Measurements from ENCODE around the gene SLC15A4.
"Not testable (repeated sequence)": the region's sequence is repeated elsewhere in the genome, so short reads cannot be mapped to it uniquely, and the experiment has no call there.

The SLC15A4 gene

DNA sequence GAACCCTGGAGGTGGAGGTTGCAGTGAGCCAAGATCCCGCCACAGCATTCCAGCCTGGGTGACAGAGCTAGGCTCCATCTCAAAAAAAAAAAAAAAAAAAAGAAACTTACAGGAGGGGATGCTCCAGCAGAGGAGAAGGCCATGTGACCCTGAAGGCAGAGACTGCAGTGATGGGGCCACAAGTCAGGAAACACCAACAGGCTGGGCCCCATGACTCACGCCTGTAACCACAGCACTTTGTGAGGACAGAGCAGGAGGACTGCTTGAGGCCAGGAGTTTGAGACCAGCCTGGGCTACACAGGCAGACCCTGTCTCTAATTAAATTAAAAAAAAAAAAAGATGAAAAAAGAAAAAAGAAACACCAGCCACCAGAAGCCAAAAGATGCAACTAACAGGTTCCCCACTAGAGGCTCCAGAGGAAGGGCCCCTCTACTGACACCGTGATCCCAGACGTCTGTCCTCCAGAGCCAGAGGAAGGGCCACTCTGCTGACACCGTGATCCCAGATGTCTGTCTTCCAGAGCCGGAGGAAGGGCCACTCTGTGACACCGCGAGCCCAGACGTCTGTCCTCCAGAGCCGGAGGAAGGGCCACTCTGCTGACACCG lies 20.4 kb upstream of the SLC15A4 start:
- no peak for FAIRE-seq
- DNase-seq (ENCODE audit: low spot score): no peak

DNA sequence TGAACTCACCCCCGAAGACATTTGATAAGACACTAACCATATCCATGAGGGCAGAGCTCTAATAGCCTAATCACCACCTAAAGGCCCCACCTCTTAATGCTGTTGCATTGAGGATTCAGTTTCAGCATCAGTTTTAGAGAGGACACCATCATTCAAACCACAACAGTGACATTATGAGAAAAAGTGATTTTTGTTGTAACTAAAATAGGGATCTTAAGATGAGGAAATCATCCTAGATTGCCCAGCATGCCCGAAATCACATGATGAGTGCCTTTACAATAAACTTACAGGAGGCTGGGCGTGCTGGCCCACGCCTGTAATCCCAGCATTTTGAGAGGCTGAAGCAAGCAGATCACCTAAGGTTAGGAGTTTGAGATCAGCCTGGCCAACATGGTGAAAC lies 19.8 kb upstream of the SLC15A4 start:
- no peak for FAIRE-seq
- no peak for DNase-seq (ENCODE audit: low spot score)

DNA sequence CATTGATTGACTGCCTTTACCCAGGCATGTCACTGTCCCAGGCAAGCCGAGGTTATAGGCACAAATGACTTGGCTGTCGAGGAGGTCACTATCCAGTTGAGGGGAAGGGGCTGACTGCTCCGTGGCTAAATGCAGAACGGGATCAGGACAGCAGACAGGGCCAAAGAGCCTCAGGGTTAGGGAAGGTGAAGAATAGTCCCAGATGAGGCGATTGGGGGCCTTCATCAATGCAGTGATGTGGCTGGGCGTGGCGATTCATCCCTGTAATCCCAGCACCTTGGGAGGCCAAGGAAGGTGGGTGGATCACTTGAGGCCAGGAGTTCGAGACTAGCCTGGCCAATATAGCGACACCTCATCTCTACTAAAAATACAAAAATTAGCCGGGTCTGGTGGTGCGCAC lies 18.8 kb upstream of the SLC15A4 start:
- DNase-seq (ENCODE audit: low spot score) (no peak), FAIRE-seq (no peak)

DNA sequence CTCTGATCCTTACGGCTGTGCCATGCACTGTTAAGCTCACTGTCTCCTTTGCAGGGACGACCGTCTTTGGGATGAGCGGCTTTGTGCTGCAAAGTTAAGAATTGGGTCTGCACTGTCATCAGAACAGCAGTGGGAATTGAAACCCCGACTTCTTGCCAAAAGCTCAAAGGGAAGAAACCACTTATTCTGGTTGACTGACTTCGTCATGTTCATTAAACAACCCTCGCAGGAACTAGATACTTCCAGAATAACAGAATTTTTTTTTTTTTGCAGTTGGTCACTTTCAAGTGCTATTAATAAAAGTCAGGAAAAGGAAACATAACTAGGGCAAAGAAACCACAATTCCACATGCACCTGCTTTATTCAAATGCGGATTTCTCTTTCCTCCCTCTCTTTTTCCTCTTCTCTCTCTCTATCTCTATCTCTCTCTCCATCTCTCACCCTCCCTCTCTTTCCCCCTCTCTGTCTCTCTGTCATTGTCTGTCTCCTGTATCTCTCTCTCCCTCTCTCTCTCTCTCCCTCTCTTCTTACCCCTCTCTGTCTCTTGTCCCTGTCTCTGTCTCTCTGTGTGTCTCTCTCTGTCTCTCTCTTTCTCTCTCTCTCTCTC lies 17.2 kb upstream of the SLC15A4 start:
- DNase-seq (ENCODE audit: low spot score) (no peak), FAIRE-seq (no peak)

DNA sequence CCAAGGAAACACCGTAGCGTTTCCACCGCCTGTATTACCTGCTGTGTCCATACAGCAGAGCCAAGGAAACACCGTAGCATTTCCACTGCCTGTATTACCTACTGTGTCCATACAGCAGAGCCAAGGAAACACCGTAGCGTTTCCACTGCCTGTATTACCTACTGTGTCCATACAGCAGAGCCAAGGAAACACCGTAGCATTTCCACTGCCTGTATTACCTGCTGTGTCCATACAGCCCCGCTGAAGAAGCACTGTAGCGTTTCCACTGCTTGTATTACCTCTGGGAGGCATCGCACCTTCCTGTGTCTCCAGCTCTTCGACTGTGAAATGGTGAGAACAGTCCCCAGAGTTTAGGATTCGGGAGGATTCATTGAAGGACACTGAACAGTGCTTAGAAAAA lies 16.1 kb upstream of the SLC15A4 start:
- not testable (repeated sequence) for FAIRE-seq

DNA sequence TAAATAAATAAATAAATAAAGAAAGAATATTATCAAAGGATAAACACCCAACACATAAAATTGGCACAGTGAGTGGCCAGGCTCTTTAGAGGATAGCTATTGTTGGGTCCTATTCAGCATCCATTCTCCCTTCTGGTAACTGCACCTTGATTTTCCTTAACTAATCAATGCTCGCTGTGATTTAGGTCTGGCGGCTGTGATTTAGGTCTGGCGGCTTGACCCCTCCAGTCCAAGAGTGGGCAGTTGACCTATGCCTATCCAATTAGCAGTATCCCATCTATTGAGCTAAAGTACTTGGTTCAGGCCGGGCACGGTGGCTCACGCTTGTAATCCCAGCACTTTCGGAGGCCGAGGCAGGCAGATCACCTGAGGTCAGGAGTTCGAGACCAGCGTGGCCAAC lies 9.7 kb upstream of the SLC15A4 start:
- DNase-seq (ENCODE audit: low spot score) (no peak), FAIRE-seq (no peak)

More for the DNA sequence above, 16.1 kb upstream of the SLC15A4 start:
- not testable (repeated sequence) for DNase-seq (ENCODE audit: low spot score)

DNA sequence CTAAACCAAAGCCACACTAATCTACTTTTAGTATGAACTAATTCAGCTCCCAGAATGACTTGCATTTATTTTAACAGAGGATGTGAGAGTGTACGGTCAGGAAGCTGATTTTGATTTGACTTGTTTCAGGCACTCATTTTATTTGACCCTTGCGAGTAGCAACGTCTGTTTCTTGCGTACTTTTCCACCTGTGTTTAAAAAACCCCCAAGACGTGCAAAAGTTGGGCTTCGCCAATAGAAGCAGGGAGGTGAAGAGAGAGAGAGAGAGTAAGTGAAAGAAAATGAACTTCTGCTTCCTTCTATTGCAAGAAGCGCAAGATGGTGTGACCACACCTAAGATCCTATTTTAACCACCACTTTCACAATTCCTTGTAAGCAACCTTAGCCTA lies 6.7 kb upstream of the SLC15A4 start:
- DNase-seq (ENCODE audit: low spot score): no peak
- FAIRE-seq: no peak

DNA sequence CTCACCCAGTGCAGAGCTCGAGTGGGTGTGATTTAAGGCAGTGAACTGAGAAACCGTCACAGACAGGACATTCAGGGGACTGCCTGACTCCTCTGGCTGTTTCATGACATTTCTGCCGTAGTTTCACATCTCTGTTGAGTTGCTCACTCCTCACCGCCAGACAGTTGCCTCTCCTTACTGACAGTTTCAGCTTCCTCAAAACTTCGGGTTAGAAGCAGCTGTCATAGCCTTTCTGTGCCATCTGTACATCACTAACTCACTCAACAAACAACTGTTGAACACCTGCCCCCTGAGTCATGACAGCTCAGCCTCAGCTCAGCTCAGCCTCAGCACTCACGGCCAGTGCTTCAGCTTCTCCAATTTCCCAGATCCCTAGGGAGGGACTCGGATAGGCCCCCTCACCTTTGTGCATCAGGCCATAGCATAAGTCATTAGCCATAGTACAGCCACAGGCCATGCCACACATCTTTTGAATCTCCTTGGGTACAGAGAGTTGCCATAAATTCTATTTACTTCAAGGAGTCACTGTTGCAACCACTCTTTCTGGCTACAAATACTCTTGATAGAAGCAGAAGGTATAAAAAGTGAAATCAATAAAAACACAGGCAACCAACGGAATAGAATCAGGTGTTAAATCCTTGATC lies 6.2 kb upstream of the SLC15A4 start:
- FAIRE-seq (no peak), DNase-seq (ENCODE audit: low spot score) (no peak)

DNA sequence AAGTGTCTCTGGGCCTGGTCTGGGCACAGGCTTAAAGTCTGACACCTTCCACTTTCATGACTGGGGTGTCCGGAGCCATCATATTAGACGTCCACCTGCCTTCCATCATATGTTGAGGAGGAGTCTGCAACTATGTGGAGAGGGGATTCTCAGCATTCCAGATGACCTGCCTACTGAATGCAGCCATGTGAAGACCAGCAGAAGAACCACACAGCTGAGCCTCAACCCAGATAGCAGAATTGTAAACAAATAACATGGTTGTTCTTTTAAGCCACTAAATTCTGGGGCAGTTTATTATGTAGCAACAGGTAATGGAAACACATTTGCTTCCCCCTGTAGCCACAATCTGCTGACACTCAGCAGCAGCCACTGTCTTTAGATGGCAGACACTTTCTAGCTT lies 4.0 kb upstream of the SLC15A4 start:
- DNase-seq (ENCODE audit: low spot score): no peak
- FAIRE-seq: no peak

DNA sequence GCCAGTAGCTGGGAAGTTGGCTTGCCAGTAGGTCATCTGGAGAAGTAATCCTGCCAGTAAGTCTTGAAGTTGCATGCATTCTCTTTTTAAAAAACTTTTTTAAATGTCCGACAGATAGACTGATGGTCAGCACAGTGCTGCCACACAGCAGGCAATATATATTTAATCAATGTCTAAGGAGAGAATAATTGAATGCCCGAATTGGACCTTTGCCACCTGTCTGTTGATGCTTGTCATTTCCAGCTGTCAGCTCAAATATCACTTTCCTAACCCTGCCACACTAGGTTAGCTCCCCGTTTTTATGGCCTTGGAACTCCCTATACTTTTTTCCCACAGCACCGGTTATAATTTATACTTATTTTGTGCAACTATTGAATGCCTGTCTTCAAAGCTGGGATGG lies 2.1 kb upstream of the SLC15A4 start:
- FAIRE-seq (no peak), DNase-seq (ENCODE audit: low spot score) (no peak)

DNA sequence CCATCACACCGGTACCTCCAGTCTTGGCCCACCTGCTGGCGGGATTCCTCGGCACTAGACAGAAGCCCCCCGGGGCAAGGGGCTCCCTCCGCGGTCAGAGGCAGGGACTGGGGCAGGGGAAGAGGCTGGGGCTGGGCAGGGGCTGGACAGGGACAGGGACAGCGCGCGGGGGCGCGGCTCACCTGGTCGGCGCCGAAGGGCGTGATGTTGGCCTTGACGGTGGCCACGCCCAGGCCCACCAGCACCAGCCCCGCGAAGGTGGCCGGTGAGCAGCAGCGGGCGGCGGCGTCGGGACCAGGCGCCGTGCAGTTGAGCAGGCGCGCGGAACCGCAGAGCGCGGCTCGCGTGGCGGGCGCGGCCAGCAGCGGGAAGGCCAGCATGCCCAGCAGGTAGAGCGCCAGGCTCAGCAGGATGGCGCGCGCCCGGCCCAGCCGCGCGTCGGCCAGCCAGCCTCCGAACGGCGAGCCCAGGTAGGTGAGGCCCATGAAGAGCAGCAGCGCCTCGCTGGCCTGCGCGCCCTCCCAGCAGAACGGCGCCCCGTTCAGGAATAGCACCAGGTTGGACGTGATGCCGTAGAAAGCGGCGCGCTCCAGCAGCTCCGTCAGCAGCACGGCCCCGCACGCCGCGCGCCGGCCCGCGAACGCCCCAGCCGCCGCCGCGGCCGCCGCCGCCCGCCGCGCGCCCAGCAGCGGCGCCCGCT lies 392 bp downstream of the SLC15A4 start:
- FAIRE-seq (no peak), DNase-seq (ENCODE audit: low spot score) (peak; percentile 49)

DNA sequence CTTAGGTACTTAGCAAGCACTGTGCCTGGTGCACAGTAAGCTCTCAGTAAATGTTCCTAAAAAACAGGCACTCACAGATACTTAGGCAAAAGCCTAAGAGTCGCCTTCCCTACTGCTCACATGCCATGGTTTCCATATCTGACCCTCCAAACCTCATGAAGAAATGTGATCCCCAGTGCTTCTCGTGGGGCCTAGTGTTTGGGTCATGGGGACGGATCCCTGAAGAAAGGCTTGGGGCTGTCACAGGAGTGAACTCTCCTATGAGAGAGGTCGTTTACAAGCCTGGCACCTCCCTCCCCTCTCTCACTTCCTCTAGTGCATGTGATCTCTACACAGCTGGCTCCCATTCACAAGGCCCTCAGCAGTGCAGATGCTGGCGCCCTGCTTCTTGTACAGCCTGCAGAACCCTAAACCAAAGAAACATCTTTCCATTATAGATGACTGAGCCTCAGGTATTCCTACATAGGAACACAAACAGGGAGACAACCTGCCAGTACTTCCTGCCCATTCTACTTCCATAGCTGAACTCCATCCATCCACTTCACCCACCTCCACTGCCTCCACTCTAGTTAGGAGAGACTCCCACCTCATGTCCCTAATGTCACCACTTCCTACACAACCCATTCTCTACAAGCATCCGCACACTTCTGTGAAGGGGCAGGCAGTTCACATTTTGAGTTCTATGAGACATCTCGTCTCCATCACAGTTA lies 2.9 kb downstream of the SLC15A4 start:
- FAIRE-seq (no peak), DNase-seq (ENCODE audit: low spot score) (no peak)

DNA sequence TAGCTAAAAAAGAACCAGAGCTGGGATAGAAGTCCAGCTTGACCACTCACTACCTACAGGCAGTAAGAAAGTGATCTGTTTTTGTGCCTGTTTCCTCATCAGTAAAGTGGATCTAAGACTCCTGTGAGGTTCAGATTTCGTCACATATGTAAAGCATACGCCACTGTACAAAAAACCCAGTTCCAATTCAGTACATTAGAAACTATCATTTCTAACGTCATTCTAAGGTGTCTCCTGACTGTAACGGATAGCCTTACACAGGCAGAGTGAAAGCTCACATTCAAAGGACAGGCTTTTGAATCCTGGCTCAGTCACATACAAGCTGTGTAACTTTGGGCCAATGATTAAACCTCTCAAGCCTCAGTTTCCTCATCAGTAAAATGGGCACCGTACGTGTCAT lies 3.5 kb downstream of the SLC15A4 start:
- no peak for FAIRE-seq

DNA sequence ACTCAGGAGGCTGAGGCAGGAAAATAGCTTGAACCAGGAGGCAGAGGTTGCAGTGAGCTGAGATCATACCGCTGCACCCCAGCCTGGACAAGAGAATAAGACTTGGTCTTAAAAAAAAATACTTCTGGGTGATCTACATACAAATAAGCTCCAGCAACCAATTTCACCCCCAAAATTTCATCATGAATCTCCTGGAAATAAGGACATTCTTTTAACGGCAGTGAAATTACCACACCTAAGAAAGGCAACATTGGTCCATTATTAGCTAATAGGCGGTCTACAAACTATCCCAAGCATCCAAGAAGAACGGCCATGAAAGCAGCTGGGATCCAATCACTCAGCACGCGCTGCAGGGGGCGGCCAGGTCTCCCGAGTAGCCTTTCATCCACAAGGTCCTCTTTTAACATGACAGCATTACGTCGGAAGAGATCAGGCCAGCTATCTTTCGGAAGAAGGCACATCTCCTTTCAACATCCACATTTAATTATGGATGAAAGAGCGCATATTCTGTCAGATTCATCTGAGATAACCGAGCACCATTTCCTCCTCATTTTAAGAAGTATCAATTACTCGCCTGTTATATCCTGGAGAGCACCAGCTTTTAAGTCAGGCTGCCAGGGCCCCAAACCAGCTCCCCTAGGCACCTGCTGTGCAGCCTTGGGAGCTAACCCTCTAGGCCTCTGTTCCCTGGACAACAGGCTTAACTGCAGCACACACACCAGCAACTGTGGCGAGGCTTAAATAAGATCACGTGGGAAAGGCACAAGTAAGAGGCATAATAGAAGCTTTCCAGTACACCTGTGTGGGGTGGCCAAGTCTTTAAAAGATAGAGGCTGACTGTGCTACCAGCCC lies 4.2 kb downstream of the SLC15A4 start:
- no peak for DNase-seq (ENCODE audit: low spot score)
- no peak for FAIRE-seq

More for the DNA sequence above, 3.5 kb downstream of the SLC15A4 start:
- no peak for DNase-seq (ENCODE audit: low spot score)

DNA sequence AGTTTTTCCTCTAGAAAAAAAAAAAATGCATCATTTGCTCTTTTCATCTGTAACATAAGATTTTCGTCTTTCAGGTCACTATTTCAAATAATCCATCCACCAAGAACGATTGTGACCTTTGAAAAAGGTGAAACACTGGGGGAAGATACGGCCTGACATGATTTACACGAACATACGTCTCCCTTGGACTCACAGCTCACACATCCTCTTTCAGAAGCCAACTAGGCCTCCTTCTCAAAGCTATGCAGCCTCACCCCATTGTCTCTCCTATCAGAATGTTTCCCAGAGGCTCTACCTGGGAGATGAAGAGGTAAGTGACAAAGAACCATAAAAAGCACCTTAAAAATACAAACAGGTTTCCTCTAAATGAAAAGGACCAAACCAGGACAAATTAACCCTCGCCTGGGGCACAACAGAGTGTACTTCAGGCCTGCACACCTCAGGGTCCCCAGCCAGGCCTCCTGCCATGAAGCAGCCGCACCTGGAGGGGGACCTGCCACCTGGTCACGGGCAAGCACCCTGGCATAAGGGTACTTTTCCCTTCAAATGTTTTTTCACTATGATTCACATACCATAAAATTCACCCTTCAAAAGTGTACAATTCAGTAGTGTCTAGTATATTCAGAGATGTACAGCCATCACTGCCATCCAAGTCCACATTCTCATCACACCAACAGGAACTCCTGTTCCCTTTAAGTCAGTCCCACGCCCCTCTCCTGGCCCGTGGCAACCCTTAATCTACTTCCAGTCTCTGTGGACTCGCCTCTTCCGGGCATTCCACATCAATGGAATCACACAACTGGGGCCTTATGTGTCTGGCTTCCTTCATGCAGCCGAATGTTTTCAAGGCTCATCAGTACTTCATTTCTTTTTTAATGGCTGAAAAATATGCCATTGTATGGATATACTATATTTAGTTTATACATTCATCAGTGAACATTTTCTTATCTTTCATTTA lies 5.4 kb downstream of the SLC15A4 start:
- DNase-seq (ENCODE audit: low spot score) (no peak), FAIRE-seq (no peak)

DNA sequence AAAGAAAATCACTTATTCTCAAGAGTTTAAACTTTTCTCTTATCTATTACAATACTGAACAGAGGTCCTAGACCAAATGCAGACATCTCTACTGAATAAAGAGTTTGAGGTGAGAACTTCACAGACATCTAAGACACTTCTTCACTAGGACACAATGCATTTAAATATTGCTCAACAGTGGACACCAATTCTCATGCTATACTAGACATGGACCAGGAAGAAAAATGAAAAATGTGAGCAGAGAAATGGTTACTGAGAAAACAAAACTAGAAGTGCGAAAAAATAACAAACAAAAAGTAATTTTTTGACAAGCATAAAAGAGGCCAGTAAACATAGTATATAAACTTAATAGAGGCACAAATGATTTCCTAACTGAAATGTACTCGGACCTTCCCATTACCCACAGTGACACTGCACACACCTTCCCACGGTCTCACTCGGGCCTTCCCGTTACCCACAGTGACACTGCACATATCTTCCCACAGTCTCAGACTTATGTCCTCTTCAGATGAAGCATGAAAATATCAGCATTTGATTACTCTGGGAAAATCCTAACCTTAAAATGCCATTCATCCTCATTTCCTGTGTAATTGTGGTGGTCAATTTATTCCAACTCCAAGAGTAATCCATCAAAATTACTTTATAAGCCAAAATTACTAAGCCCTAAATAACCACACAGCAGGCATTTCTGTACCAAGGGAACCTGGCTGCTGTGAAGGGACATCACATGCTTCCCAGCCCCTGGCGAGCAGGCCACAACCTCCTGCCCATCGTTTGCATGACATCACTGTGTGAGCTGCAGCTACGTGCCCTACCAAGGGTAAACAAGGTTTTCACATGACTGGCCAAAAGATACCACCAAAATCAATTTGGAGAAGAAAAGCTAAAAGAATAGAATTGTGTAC lies 6.4 kb downstream of the SLC15A4 start:
- DNase-seq (ENCODE audit: low spot score): no peak
- FAIRE-seq: no peak

DNA sequence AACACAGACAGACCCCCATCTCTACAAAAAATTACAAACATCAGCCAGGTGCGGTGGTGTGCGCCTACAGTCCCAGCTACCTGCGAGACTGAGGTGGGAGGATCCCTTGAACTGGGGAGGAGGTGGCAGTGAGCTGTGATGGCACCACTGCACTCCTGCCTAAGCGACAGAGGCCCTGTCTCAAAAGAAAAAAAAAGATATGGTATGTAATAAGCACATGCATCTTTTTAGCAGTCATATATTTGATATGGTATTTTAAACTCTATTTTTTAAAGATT lies 7.2 kb downstream of the SLC15A4 start:
- FAIRE-seq (no peak), DNase-seq (ENCODE audit: low spot score) (no peak)

DNA sequence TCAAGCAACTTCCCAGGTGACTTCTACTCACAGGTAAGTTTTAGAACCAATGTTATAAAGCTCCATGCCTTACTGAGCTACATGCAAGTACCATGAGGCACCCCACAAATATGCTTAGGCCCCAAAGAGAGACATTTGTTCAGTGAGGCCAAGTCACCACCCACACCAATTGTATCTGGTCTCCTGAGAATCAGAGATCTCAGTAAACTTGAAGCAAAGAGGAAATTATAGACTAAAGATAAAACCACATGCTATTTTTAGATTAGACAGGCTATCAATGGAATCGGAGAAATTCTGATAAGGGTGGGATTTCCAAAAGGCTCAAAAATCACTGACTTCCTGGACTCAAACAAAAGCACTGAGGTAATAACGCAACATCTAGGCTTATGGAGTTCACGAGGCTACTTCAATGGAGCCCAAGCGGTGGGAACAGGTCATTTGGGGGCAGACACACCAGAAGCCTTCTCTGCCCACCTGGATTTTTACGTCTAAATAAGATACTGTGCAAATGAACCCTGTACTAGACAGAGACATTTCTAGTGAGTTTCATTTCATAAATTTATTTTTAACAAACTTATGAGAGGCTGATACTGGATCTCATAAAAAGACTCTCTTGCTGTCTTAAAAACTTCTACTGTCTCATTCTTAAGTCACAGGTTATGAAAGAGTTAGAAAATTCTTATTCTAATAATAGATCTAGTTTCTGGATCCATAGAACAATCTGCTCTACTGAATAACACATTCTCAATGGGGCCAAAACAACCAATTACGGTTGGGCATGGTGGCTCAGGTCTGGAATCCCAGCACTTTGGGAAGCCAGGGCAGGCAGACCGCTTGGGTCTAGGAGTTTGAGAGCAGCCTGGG lies 7.7 kb downstream of the SLC15A4 start:
- no peak for FAIRE-seq

More for the DNA sequence above, 7.7 kb downstream of the SLC15A4 start:
- no peak for DNase-seq (ENCODE audit: low spot score)

Measured in urothelium cell line (cell line).